NCI-H187 treated with DMSO at 0.1 percent for 48 hours (cell line): ENCODE data around the gene DCTN3.

ENCODE experiments used
- DNase-seq: peaks from one replicate; lab custom pipeline; 2025; lab: John Stamatoyannopoulos, UW

DCTN3 gene

GRCh38 chr9:34620061-34620994 is at the start of gene DCTN3:
DCTN3 (minus strand) TSS chr9:34620495; CDS start chr9:34620464, 31 bp downstream.
- peak; percentile 51 for DNase-seq

- DNase-seq, result peak; percentile 20
These were observed 45.3 kb upstream of the DCTN3 start for GRCh38 chr9:34665381-34666250.

GRCh38 chr9:34665067-34665380 is 44.7 kb upstream of the DCTN3 start:
- no peak for DNase-seq

GRCh38 chr9:34664281-34665066 is 44.2 kb upstream of the DCTN3 start:
- DNase-seq, result no peak

- no peak for DNase-seq
These were observed 43.0 kb upstream of the DCTN3 start for GRCh38 chr9:34663303-34663605.

GRCh38 chr9:34662526-34663302 is 42.4 kb upstream of the DCTN3 start, which contains the start of gene CCL27:
CCL27 (minus strand) TSS chr9:34662657; CDS start chr9:34662633, 24 bp downstream.
- DNase-seq, result no peak

- no peak for DNase-seq
These were observed 39.4 kb upstream of the DCTN3 start for GRCh38 chr9:34659592-34660253.

- DNase-seq, result no peak
These were observed 38.2 kb upstream of the DCTN3 start for GRCh38 chr9:34658461-34658860.

- DNase-seq, result no peak
These were observed 36.7 kb upstream of the DCTN3 start for GRCh38 chr9:34656992-34657391.

- no peak for DNase-seq
These were observed 35.1 kb upstream of the DCTN3 start for GRCh38 chr9:34655394-34655793.

GRCh38 chr9:34654323-34655051 is 34.2 kb upstream of the DCTN3 start:
- no peak for DNase-seq

- no peak for DNase-seq
These were observed 33.1 kb upstream of the DCTN3 start for GRCh38 chr9:34653151-34654072.

GRCh38 chr9:34652602-34653000 is 32.3 kb upstream of the DCTN3 start:
- DNase-seq, result no peak

GRCh38 chr9:34651876-34652601 is 31.7 kb upstream of the DCTN3 start, which contains the start of gene IL11RA:
IL11RA (plus strand) TSS chr9:34652185; CDS start chr9:34655218, 3,033 bp downstream.
- DNase-seq, result no peak

GRCh38 chr9:34651321-34651720 is 31.0 kb upstream of the DCTN3 start:
- no peak for DNase-seq

- DNase-seq, result no peak
These were observed 30.5 kb upstream of the DCTN3 start for GRCh38 chr9:34650816-34651215.

- DNase-seq, result no peak
These were observed 28.4 kb upstream of the DCTN3 start for GRCh38 chr9:34648673-34649072.

- DNase-seq, result no peak
These were observed 27.4 kb upstream of the DCTN3 start for GRCh38 chr9:34647651-34648050.
